A549 (cell line): ENCODE data around the gene PXDN.

ENCODE experiments used
- EP300 ChIP-seq, 2 experiments: fragments of >200 bp; sonication (Bioruptor Twin); formaldehyde crosslinking; IDR thresholded peaks; 2 replicates in 1 of 2; 3 replicates in 1 of 2; pipeline ENCODE4 v1.6.1; 2016 to 2017
- MAFK ChIP-seq: fragments of 450-650 bp; IDR thresholded peaks from 2 replicates; pipeline ENCODE4 v1.6.1; 2014; ENCODE audit not compliant: partially characterized antibody
- TF ChIP-seq, protein P1 (sequence below): fragments of >200 bp; sonication (Bioruptor Twin); formaldehyde crosslinking; IDR thresholded peaks from 3 replicates; pipeline ENCODE4 v1.5.1; 2016
- TF ChIP-seq, protein P2 (sequence below): IDR thresholded peaks from 2 replicates; pipeline ENCODE4 v1.6.1; 2012; ENCODE audit warnings: low read depth, borderline replicate concordance

DNA sequence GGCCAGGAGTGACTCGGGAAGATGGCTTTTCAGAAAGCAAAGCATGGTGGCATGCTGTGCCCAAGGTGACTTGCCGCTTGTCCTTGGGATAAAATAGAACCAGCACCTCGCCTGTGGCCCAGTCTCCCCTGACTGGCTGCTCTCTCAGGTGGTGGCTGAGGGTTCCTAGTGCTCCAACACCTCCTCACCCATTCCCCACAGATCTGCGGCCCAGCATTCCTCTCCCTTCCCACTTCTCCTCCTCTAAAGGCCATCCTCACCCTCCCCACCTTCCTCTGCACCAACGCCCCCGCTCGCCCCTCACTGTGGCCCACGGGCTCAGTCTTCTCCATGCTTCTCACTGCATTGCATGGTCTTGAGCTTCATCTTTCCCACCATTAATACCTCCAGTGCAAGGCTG, 132.4 kb downstream of the PXDN start:
- TF ChIP-seq, protein P1, sequence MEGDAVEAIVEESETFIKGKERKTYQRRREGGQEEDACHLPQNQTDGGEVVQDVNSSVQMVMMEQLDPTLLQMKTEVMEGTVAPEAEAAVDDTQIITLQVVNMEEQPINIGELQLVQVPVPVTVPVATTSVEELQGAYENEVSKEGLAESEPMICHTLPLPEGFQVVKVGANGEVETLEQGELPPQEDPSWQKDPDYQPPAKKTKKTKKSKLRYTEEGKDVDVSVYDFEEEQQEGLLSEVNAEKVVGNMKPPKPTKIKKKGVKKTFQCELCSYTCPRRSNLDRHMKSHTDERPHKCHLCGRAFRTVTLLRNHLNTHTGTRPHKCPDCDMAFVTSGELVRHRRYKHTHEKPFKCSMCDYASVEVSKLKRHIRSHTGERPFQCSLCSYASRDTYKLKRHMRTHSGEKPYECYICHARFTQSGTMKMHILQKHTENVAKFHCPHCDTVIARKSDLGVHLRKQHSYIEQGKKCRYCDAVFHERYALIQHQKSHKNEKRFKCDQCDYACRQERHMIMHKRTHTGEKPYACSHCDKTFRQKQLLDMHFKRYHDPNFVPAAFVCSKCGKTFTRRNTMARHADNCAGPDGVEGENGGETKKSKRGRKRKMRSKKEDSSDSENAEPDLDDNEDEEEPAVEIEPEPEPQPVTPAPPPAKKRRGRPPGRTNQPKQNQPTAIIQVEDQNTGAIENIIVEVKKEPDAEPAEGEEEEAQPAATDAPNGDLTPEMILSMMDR = no peak
- TF ChIP-seq EP300 (IDR thresholded peaks at IDR 0.05) = no peak
- TF ChIP-seq, protein P2, sequence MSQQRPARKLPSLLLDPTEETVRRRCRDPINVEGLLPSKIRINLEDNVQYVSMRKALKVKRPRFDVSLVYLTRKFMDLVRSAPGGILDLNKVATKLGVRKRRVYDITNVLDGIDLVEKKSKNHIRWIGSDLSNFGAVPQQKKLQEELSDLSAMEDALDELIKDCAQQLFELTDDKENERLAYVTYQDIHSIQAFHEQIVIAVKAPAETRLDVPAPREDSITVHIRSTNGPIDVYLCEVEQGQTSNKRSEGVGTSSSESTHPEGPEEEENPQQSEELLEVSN = no peak
- TF ChIP-seq MAFK = no peak
